Measurements from ENCODE around the gene EFCAB14. TPM values are rescaled to one million over a fixed set of nuclear protein-coding genes. Genes with fewer than 3 reads are reported as not detected.

Gene EFCAB14
- total RNA-seq, 1 donor from 2014 or later: 118 TPM

DNA sequence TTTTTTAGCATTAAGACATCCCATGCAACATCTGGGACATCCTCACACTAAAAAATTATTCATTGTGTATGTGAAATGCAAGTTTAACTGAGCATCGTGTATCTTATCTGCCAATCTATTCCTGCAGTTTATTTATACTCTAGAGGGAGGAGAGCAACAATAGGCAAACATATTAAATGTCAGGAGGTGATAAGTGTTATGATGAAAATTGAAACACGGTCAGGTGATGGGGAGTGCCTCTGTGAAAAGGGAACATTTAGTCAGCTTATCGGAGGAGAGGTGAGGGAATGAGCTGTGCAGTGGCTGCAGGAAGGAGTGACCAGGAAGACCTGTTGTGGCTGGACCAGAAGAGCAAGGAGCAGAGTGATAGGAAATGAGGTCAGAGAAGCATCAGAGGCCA is 775 bp upstream of the EFCAB14 start:
- TF ChIP-seq, protein P1, sequence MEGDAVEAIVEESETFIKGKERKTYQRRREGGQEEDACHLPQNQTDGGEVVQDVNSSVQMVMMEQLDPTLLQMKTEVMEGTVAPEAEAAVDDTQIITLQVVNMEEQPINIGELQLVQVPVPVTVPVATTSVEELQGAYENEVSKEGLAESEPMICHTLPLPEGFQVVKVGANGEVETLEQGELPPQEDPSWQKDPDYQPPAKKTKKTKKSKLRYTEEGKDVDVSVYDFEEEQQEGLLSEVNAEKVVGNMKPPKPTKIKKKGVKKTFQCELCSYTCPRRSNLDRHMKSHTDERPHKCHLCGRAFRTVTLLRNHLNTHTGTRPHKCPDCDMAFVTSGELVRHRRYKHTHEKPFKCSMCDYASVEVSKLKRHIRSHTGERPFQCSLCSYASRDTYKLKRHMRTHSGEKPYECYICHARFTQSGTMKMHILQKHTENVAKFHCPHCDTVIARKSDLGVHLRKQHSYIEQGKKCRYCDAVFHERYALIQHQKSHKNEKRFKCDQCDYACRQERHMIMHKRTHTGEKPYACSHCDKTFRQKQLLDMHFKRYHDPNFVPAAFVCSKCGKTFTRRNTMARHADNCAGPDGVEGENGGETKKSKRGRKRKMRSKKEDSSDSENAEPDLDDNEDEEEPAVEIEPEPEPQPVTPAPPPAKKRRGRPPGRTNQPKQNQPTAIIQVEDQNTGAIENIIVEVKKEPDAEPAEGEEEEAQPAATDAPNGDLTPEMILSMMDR (IDR thresholded peaks at IDR 0.05): no peak
- peak; percentile 52 for ATAC-seq
- Histone ChIP-seq H3K27me3 (no peaks in the 10 kb centered on the region), H3K4me3 (peak overlapping the region; percentile 95), H3K36me3 (peaks cover 15% of the 10 kb centered on the region), H3K9me3 (no peaks in the 10 kb centered on the region), H3K27ac (peak overlapping the region; percentile 89), H3K4me1 (peaks cover 28% of the 10 kb centered on the region)
- DNase-seq: no peak
- intact Hi-C loops (cut with DNase I): no loop called here

DNA sequence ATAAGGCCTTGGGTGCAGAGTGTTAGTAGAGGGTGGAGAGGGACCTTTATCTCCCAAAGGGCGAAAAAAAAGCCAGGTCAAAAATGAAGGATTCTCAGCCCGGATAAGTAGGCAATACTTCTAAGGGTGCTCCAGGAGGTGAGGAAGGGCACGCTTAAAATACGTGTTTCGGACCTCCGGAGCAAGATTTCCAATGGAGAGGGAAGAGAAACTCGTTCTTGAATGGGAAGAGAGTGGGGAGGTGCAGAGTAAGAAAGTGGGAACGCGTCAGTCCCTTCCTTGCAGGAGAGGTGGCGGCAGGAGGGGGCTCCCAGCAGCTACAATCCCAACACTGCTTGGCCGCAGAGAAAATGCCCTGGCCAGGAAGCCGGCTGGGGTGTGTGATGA is 581 bp downstream of the EFCAB14 start:
- DNase-seq (no peak), ATAC-seq (peak; percentile 3)
- TF ChIP-seq, protein P1 (IDR thresholded peaks at IDR 0.05): no peak
- H3K9me3 ChIP-seq: no peaks in the 10 kb centered on the region
- no peaks in the 10 kb centered on the region for H3K27me3 ChIP-seq
- H3K36me3 ChIP-seq: peaks cover 27% of the 10 kb centered on the region
- H3K27ac ChIP-seq: peak overlapping the region; percentile 89
- peak overlapping the region; percentile 95 for H3K4me3 ChIP-seq
- peaks cover 26% of the 10 kb centered on the region for H3K4me1 ChIP-seq
- intact Hi-C loops (cut with DNase I): no loop called here

DNA sequence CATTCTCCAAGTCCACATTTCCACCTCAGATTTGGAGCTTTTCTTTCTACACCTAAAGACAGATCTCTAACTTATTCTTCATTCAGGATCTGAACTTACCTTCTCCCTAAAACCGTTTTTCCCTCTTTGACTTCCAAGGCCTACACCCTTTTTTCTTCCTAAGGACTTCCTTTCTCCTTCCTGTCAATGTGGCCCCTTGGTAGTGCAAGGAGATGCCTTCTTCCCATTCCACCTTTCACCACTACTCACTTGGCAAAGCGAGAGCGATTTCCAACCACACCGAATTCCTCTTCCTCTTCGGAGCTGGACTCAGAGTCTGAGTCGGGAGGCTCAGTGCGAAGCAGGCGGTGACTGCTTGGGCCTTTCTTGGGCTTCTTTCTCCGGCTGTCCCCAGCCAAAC is 1.3 kb downstream of the EFCAB14 start:
- intact Hi-C loops (cut with DNase I): no loop called here
- peak overlapping the region; percentile 95 for H3K4me3 ChIP-seq
- ATAC-seq (no peak), DNase-seq (no peak)
- H3K27ac ChIP-seq: peak overlapping the region; percentile 89
- no peaks in the 10 kb centered on the region for H3K9me3 ChIP-seq
- peaks cover 26% of the 10 kb centered on the region for H3K4me1 ChIP-seq
- H3K27me3 ChIP-seq: no peaks in the 10 kb centered on the region
- TF ChIP-seq, protein P1 (IDR thresholded peaks at IDR 0.05): no peak
- H3K36me3 ChIP-seq: peaks cover 33% of the 10 kb centered on the region

DNA sequence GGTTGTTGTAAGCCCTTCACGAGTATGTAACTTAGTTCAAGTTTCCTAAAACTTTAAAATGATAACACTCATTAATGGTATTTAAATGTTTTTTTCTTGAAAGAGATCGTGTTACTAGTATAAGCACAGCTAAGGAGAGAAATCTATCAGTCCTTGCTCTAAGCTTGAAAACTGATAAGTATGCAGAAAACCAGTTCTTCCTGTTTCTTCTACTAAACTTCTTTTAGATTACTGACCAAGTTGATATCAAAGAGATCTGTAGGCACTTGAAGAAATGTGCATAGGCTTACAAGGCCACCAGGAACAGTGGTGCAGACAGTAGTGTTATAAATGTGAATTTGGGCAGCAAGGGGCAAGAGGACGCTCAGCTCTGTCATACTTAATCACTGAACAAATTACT is 3.9 kb downstream of the EFCAB14 start:
- Histone ChIP-seq H3K9me3 (no peaks in the 10 kb centered on the region), H3K4me1 (peaks cover 26% of the 10 kb centered on the region), H3K36me3 (peaks cover 51% of the 10 kb centered on the region), H3K27ac (no peak overlapping the region), H3K27me3 (no peaks in the 10 kb centered on the region), H3K4me3 (no peak overlapping the region)
- ATAC-seq (no peak), DNase-seq (no peak)
- intact Hi-C loops (cut with DNase I): no loop called here
- TF ChIP-seq, protein P1 (IDR thresholded peaks at IDR 0.05): no peak

DNA sequence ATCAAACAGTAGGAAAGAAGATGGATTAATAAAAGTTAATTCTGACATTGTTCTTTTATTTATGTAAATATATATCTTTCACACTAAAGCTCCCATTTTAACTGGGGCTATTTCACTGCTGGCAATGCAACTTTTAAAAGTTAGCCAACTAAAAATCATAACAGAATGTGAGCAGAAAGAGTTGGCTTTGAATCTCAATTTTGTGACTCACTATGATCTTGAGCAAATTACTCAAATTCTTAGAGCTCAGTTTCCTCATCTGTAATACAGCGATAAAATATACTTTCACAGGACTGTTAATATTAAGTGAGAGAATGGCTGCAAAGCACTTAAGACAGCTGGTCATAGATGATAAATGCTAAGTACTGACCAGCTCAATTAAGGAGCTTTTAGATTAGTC is 10.8 kb downstream of the EFCAB14 start:
- H3K36me3 ChIP-seq: peaks cover 84% of the 10 kb centered on the region
- ATAC-seq: no peak
- no peak for DNase-seq
- no peak overlapping the region for H3K27ac ChIP-seq
- no peak overlapping the region for H3K4me3 ChIP-seq
- H3K4me1 ChIP-seq: no peaks in the 10 kb centered on the region
- no peaks in the 10 kb centered on the region for H3K9me3 ChIP-seq
- intact Hi-C loops (cut with DNase I): no loop called here
- H3K27me3 ChIP-seq: no peaks in the 10 kb centered on the region
- TF ChIP-seq, protein P1 (IDR thresholded peaks at IDR 0.05): no peak

DNA sequence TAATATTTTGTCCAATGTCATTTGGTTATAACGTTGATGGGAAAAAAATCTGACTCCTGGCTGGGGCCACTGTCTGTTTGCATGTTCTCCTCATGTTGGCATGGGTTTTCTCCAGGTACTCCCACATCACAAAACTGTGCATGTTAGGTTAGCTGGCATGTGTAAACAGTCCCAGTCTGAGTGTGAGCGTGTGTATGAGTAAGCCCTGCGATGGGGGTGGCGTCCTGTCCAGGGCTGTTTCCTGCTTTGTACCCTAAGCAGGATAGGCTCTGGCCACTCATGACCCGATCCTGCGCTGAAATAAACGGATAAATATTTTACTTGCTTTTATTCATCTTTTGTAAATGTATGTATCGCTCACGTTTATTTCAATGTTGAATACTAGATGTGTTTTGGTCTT is 13.5 kb downstream of the EFCAB14 start:
- Histone ChIP-seq H3K36me3 (peaks cover 87% of the 10 kb centered on the region), H3K4me3 (no peak overlapping the region), H3K27me3 (no peaks in the 10 kb centered on the region), H3K9me3 (no peaks in the 10 kb centered on the region), H3K4me1 (no peaks in the 10 kb centered on the region), H3K27ac (no peak overlapping the region)
- TF ChIP-seq, protein P1 (IDR thresholded peaks at IDR 0.05): no peak
- peak; percentile 81 for ATAC-seq
- intact Hi-C loops (cut with DNase I): no loop called here
- no peak for DNase-seq

Data from upper lobe of right lung (tissue), 1 donor.